Mucosa of descending colon (tissue), 3 donors: ENCODE results near the gene CLCN4. TPM values are rescaled to one million over a fixed set of nuclear protein-coding genes. Genes with fewer than 3 reads are reported as not detected.

ENCODE experiments used
- ATAC-seq: fragments of 200-7000 bp; cut with Tn5 transposase; one replicate; pipeline ENCODE4 v1.9.1; 2020; ENCODE audit warnings: mild to moderate bottlenecking, moderate library complexity
- DNase-seq, 3 donors: peaks; one replicate each; pipeline ENCODE4 v3.0.0-alpha.2; 2020
- H3K36me3 ChIP-seq: fragments of 200-600 bp; one replicate; pipeline ENCODE4 v1.8.0; 2021; ENCODE audit warnings: low read depth, mild to moderate bottlenecking
- H3K4me1 ChIP-seq: fragments of 200-600 bp; one replicate; pipeline ENCODE4 v1.8.0; 2021; ENCODE audit warnings: low read depth, mild to moderate bottlenecking
- H3K4me3 ChIP-seq: fragments of 200-600 bp; one replicate; pipeline ENCODE4 v1.8.0; 2021; ENCODE audit warnings: mild to moderate bottlenecking
- H3K9me3 ChIP-seq: fragments of 200-600 bp; one replicate; pipeline ENCODE4 v1.8.0; 2021; ENCODE audit warnings: mild to moderate bottlenecking
- intact Hi-C, 2 donors: fragments of 100-400 bp; cut with DNase I in 1 of 2; cut with micrococcal nuclease in 1 of 2; formaldehyde crosslinking; loops; one replicate each; pipeline versions ENCODE4 v1.11.0 to v1.11.1; 2022; cut with DNase I, micrococcal nuclease
- total RNA-seq, 3 donors: library from RNA; stranded (reverse); fragmentation: NEBNext Ultra II Directional in 2 of 3; extraction: Animal tissue kit (Norgen Biotek cat#: 25700) in 2 of 3; gene quantifications; one replicate each; pipeline versions ENCODE4 v1.2.1 to v1.2.4, GENCODE V29; 2021 to 2023
- TF ChIP-seq, protein P1 (sequence below): fragments of 200-600 bp; IDR thresholded peaks from one replicate; pipeline ENCODE4 v1.8.0; 2022; ENCODE audit warnings: antibody characterized with exemption, mild to moderate bottlenecking
- donor health status: DM: no; HTN: no; CAD: no; lungs with moderate emphysema.
- donor health status: DM: no; HTN: no; CAD: no.
- donor health status: DM: no; HTN: yes; CAD: no.

Gene CLCN4
- total RNA-seq, 3 donors from 2014 or later, result 0.26 to 1.8 (median 1.7) TPM

DNA sequence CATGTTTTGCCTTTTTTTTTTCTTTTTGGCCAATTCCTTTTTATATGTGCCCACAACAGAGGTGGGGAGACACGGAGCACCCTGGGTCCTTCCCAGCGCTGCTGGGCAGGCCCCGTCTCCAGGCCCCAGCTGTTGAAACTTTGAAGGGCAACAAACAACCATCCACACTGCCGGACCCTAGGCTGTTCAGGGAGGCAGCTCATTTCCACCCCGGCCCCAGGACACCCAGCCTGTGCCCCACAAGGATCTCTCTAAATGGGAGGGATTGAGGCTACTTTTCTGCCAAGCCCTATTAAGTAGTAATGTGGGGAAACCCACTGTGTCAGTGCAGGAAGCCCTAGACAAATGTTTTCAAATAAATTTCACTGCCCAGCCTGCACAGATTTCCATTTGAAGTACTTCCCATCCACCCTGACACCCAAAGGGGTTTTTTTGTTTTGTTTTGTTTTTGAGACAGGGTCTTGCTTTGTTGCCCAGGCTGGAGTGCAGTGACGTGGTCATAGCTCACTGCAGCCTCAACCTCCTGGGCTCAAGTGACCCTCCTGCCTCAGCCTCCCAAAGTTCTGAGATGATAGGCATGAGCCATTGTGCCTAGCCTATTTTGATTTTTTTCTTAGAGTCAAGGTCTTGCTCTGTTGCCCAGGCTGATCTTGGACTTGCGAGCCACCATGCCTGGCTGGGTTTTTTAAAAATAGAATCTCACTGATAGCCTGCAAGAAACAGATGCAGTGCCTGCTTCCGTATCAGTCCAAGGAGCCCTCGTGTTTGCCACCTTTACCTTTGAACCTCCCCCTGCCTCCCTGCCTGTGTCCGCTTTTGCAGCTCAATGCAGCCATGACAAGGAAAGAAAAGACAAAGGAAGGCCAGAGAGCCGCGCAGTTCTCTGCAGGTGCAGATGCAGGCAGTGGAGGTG is 13.4 kb upstream of the CLCN4 start:
- Histone ChIP-seq H3K4me1 (no peaks in the 10 kb centered on the region), H3K36me3 (no peaks in the 10 kb centered on the region), H3K4me3 (no peak overlapping the region), H3K9me3 (no peaks in the 10 kb centered on the region)
- intact Hi-C loops, result no loop called here
- ATAC-seq (no peak), DNase-seq (no peak)
- TF ChIP-seq, protein P1, sequence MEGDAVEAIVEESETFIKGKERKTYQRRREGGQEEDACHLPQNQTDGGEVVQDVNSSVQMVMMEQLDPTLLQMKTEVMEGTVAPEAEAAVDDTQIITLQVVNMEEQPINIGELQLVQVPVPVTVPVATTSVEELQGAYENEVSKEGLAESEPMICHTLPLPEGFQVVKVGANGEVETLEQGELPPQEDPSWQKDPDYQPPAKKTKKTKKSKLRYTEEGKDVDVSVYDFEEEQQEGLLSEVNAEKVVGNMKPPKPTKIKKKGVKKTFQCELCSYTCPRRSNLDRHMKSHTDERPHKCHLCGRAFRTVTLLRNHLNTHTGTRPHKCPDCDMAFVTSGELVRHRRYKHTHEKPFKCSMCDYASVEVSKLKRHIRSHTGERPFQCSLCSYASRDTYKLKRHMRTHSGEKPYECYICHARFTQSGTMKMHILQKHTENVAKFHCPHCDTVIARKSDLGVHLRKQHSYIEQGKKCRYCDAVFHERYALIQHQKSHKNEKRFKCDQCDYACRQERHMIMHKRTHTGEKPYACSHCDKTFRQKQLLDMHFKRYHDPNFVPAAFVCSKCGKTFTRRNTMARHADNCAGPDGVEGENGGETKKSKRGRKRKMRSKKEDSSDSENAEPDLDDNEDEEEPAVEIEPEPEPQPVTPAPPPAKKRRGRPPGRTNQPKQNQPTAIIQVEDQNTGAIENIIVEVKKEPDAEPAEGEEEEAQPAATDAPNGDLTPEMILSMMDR, result no peak

DNA sequence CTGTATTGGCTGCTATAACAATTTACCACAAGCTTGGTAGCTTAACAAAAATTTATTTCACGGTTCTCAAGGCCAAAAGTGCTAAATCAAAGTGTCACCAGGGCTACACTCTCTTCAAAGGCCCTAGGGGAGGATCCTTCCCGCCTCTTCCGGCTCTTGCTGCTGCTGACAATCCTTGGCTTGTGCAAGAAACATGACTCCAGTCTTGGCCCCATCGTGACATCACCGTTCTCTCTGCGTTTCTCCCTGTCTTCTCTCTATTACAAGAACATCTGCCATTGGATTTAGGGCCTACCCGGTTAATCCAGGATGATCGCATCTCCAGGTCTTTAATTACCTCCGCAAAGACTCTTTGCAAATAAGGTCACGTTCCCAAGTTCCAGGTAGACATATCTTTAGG is 10.4 kb upstream of the CLCN4 start:
- intact Hi-C loops, result no loop called here
- Histone ChIP-seq H3K36me3 (no peaks in the 10 kb centered on the region), H3K9me3 (no peaks in the 10 kb centered on the region), H3K4me3 (no peak overlapping the region), H3K4me1 (no peaks in the 10 kb centered on the region)
- ATAC-seq, result no peak
- TF ChIP-seq, protein P1, result no peak
- no peak for DNase-seq

DNA sequence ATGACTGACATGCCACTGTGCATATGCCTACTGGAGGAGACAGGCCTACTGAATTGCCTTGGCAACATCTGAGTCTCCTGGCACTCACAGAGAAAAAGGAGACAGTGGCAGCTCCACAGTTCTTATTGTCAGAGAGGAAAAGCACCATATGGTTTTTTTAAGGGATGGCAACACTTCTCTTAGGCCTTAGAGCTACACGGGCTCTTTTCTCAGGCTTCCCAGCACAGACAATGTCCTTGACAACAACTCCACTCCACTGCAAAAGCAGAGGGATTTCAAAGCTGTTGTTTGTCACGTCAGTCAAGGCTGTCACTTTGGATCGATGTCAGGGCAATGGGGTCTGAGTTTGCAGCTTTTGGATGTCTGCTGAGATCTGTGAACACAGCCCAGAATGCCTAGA is 4.7 kb upstream of the CLCN4 start:
- H3K4me1 ChIP-seq, result no peaks in the 10 kb centered on the region
- no peak overlapping the region for H3K4me3 ChIP-seq
- H3K9me3 ChIP-seq, result no peaks in the 10 kb centered on the region
- no peaks in the 10 kb centered on the region for H3K36me3 ChIP-seq
- no peak for ATAC-seq
- intact Hi-C loops, result no loop called here
- no peak for DNase-seq
- TF ChIP-seq, protein P1, result no peak

DNA sequence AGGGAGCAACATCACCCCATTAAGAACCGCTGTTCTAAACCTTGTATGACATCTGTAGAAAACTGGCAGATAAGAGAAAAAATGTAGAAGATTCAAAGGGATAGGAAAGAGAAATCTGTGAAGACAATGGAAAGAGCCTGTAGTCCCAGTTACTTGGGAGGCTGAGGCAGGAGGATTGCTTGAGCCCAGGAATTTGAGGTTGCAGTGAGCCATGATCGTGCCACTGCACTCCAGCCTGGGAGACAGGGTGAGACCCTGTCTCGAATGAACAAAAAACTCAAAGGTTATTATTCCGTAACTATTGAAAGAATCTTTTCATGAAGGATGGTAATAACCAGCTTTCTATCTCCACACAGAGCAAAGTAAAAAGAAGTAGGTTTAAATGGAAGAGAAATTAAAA is 1.6 kb upstream of the CLCN4 start:
- DNase-seq, result no peak
- TF ChIP-seq, protein P1, result no peak
- intact Hi-C loops, result no loop called here
- ATAC-seq, result no peak
- Histone ChIP-seq H3K9me3 (no peaks in the 10 kb centered on the region), H3K36me3 (no peaks in the 10 kb centered on the region), H3K4me1 (no peaks in the 10 kb centered on the region), H3K4me3 (no peak overlapping the region)

DNA sequence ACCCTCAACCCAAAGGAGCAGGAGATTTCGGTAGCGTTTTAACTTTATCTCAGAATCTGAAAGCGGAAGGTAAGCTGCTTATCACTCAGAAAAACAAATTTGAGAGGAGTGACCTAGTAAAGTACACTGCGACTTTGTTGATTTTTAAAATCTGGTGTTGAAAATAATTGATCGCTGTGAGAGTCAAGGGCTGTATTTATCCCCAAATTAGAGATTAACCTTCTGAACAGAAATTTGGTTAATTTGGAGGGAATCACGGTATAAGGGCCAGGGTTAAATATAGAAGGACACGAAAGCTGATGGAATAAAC is 212 bp downstream of the CLCN4 start:
- H3K4me1 ChIP-seq, result no peaks in the 10 kb centered on the region

More for the DNA sequence above, 212 bp downstream of the CLCN4 start:
- Histone ChIP-seq H3K36me3 (no peaks in the 10 kb centered on the region), H3K9me3 (no peaks in the 10 kb centered on the region), H3K4me3 (no peak overlapping the region)
- intact Hi-C loops, result no loop called here
- ATAC-seq (no peak), DNase-seq (no peak)
- TF ChIP-seq, protein P1, result no peak
